Epithelial cell of proximal tubule (primary cell): Measurements from ENCODE around the gene TMEM18. TPM values are rescaled to one million over a fixed set of nuclear protein-coding genes. Genes with fewer than 3 reads are reported as not detected.

ENCODE experiments used
- DNase-seq: peaks from one replicate; pipeline ENCODE4 v3.0.0-alpha.2; 2011; ENCODE audit warnings: low read depth
- H3K4me3 ChIP-seq: 2 replicates; pipeline ENCODE4 v1.5.1; 2011; ENCODE audit warnings: low read depth, mild to moderate bottlenecking, low read length
- total RNA-seq: library from RNA; depleted of rRNA; stranded (reverse); fragments of >200 nt; gene quantifications from 2 replicates; pipeline ENCODE4 v1.2.3, GENCODE V29; 2015
- TF ChIP-seq, protein P1 (sequence below): conservative IDR thresholded peaks from 2 replicates; pipeline ENCODE4 v1.5.1; 2012; ENCODE audit warnings: low read depth, mild to moderate bottlenecking, low read length

Gene TMEM18
- total RNA-seq, 1 donor from 2014 or later = 39.4 TPM

DNA sequence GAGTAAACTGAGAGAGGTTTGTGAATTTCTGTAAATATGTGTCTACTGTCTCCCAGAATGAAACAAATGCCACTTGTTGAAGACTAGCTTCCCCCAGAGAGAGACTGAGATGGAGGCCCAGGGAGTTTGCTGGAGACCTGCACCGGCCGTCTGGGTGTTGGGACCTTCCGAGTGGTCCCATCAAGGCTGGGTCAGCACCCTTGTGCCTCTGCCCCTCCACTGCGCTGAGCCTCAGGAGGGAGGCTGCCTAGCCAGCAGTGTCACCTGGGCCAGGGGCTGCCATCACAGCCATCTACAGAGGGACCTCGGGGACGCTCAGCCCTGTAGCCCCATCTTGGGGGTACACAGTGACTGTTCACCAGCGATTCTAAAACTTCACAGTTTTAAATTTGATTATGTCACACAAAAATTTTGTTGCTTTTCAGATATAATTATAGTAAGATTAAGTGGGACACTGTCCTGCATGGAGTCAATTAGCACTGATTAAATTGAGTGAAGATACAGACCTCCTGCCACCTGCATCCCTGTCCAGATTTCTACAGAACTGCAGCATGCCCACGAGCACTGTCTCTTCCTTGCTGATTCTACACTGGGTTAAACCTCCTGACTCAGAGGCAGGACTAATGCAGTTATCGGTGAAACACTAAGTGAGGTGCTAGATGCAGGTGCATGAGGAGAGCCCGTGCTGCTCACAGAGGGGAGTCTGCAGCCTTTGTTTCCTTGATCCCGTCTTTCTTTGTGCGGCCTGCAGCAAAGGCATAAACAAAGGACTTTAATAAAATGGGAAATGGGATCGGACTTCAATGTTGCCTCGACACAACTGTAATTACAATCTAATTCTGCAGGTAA, 50.5 kb downstream of the TMEM18 start:
- TF ChIP-seq, protein P1, sequence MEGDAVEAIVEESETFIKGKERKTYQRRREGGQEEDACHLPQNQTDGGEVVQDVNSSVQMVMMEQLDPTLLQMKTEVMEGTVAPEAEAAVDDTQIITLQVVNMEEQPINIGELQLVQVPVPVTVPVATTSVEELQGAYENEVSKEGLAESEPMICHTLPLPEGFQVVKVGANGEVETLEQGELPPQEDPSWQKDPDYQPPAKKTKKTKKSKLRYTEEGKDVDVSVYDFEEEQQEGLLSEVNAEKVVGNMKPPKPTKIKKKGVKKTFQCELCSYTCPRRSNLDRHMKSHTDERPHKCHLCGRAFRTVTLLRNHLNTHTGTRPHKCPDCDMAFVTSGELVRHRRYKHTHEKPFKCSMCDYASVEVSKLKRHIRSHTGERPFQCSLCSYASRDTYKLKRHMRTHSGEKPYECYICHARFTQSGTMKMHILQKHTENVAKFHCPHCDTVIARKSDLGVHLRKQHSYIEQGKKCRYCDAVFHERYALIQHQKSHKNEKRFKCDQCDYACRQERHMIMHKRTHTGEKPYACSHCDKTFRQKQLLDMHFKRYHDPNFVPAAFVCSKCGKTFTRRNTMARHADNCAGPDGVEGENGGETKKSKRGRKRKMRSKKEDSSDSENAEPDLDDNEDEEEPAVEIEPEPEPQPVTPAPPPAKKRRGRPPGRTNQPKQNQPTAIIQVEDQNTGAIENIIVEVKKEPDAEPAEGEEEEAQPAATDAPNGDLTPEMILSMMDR = no peak
- DNase-seq = no peak
- H3K4me3 ChIP-seq = no peak overlapping the region

DNA sequence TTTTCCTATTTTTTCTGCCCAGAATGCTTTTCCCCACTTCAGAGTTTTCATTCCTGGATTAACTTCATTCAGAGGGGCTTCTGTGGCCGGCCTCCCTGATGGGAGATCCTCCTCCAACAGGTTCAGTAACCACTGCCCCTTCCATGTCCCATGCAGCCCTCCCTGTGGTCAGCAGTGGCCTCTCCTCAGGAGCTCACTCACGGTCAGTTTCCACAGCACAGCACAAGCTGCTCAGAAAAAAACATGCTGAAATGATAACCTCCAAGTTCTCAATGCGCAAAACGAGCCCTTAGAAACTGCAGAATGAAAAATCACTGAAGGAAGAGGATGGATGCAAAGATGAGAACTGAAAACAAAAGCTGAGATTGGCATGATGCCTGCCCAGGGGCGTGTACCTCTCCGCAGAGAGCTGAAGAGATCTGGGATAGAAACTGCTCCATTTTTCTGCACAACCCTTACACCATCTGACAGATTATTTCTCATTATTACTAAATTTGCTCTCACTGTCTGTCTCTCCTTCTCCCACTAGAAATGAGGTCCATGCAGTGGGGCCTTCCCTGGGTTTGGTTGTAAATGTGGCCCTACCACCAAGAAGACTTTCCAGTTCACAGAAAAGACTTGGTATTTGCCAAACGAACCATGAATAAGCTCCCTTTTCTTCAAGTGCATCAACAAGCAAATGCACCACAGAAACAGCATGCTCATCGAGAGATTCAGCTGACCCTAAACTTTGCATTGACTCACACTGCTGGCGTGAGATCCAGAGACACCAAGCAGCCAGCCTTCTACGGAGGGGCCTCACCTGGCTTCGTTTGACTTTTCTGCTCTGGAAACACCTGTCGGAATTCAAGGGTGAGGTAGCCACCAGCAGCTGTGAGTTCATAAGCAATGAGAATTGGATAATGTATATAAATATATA, 51.5 kb downstream of the TMEM18 start:
- TF ChIP-seq, protein P1 = no peak
- no peak for DNase-seq
- H3K4me3 ChIP-seq = no peak overlapping the region

DNA sequence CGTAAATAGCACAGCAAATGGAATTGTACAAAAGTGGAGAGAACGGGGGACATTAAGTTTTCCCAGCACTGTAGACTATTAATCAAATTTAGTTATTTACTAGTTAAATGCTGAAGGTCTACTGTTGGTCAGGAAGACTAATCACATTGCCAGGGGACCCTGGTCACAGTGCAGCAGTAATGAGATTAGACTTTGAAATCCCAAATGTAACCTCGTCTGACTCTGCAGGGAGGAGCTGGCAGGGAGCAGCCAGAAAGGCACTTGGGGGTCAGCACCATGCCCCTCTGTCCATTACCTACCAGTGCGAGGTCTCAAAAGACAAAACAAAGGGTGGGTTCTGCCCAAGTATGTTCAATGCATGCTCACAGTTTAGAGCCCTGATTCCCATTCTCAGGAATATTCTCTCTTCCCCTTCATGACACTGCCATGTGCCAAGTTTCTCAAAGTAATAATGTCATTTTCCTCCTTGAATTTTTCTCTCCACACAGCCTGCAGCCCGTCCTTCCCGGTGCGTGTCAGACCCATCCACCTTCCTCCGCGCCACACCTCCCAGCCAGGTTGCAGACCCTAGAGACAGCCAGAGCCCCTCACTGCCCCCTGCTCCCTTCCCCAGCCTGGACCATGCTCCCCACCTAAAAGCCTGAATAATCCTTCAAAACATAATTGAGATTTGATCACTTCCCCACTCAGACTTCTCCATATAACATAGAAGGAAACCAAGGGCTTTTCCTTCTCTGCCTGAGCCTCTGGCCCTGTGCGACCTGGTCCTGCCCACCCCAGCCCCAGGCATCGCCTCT, 52.5 kb downstream of the TMEM18 start:
- TF ChIP-seq, protein P1 = no peak
- no peak for DNase-seq
- H3K4me3 ChIP-seq = no peak overlapping the region

DNA sequence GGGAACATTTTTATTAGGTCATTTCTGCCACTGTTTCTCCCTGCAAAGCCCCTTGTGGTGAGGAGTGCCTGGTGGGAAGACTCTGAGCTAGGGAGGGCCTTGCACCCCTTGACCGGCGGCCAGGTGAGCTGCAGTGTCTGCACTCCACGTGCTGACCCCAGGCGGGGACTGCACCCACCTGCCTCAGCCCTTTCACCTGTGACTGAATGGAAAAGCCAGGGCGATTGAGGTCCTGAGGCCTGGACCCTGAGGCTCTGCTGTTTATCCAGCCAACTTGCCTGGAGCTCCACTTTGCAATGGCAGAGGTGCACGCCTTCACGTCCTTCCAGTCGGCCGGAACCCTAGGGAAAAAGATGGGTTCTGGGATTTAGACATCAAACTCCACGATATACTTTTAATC, 53.1 kb downstream of the TMEM18 start:
- no peak for DNase-seq
- TF ChIP-seq, protein P1 = no peak
- H3K4me3 ChIP-seq = no peak overlapping the region

DNA sequence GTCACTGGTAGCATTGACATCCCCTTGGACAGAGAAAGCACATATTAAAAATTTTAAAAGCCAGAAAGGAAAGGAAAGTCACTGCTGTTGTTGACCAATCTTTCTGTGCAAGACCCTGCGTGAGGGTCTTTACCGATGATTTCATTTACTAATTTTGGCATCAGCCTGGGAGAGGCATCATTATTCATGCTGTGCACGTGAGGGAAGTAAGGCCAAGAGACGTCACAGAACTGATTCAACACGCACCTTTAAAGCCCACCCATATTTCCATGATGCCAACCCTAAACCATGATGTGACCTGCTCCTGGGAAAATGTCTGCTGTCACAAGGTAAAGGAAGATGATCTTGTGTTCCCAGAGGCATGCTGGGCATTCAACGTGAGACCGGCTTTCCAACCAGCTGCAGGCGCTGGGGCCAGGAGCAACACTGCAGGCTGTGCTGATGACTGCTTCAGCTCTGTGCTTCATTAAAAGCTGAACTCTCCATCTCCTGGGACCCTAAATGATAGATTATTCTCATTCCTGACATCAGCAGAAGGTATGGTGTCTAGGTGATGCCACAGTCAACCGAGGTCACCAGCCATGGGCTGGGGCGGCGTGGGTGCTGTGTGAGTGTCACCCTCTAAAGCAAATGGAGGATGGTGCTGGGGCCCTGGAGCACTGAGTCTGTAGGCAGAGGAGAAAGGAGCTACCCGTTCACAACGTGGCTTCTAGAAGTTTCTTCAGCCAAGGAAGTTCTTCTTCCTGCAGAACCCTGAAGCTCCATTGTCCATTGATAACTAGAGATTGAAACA, 53.9 kb downstream of the TMEM18 start:
- DNase-seq = no peak
- H3K4me3 ChIP-seq = no peak overlapping the region
- TF ChIP-seq, protein P1 = no peak

DNA sequence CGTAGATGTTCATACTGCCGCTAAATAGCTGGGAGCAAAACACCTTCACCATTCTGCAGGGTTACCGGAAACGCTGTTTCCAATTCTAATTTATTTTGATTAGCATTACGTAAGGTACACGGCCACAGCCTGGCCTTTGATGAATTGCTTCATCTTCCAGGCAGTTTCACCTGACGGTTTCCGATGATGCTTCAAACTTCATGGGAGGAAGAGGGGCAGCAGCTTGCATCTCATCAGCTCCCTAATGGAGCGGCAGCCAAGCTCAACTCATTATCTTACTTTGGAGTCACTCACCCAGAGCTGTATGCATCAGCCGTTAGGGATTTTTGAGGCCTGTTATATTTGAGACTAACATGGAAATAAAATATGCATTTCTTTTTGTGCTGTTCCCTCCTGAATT, 54.8 kb downstream of the TMEM18 start:
- TF ChIP-seq, protein P1 = no peak
- no peak overlapping the region for H3K4me3 ChIP-seq
- no peak for DNase-seq
